Esophagus squamous epithelium (tissue), 5 donors: Measurements from ENCODE around the gene ZHX3. TPM values are rescaled to one million over a fixed set of nuclear protein-coding genes. Genes with fewer than 3 reads are reported as not detected.

Experiments used
- DNase-seq: peaks from one replicate; lab custom pipeline; 2025; lab: John Stamatoyannopoulos, UW
- H3K27ac ChIP-seq, 4 donors: fragments of 200-600 bp; sonication (generic); one replicate each; pipeline ENCODE4 v1.5.1; 2016 to 2019; ENCODE audit warnings: mild to moderate bottlenecking in 1 of 4
- H3K27me3 ChIP-seq, 4 donors: fragments of 200-600 bp; sonication (generic); 1 replicate in 3 of 4; 2 replicates in 1 of 4; pipeline versions ENCODE4 v1.5.1 to v1.6.0; 2017 to 2021; ENCODE audit warnings: antibody characterized with exemption in 1 of 4
- H3K36me3 ChIP-seq, 3 donors: fragments of 200-600 bp; sonication (generic); one replicate each; pipeline ENCODE4 v1.5.1; 2016 to 2019
- H3K4me1 ChIP-seq, 3 donors: fragments of 200-600 bp; sonication (generic); one replicate each; pipeline ENCODE4 v1.5.1; 2017 to 2019
- H3K4me3 ChIP-seq, 4 donors: fragments of 200-600 bp; sonication (generic); 1 replicate in 3 of 4; 2 replicates in 1 of 4; pipeline ENCODE4 v1.5.1; 2016 to 2019; ENCODE audit warnings: mild to moderate bottlenecking in 2 of 4, moderate library complexity in 1 of 4
- H3K9me3 ChIP-seq, 3 donors: fragments of 200-600 bp; sonication (generic); one replicate each; pipeline ENCODE4 v1.5.1; 2016 to 2019
- CTCF ChIP-seq, 6 experiments: fragments of 450-650 bp in 4 of 6; fragments of 200-600 bp in 2 of 6; sonication (generic) in 2 of 6; IDR thresholded peaks; one replicate each; pipeline ENCODE4 v1.5.1; 2016 to 2019; ENCODE audit warnings: antibody characterized with exemption in 6 of 6, mild to moderate bottlenecking in 4 of 6, moderate library complexity in 4 of 6
- POLR2A ChIP-seq, 4 donors: fragments of 450-650 bp; IDR thresholded peaks; one replicate each; pipeline ENCODE4 v1.6.1; 2017; ENCODE audit warnings: antibody characterized with exemption in 4 of 4, mild to moderate bottlenecking in 4 of 4, moderate library complexity in 3 of 4
- WGBS, 2 donors: methylation state at CpG; one replicate each; pipeline ENCODE4 v1.1.5; 2018; 5-methylcytosine and 5-hydroxymethylcytosine counted together
- intact Hi-C: fragments of 100-400 bp; cut with DNase I; formaldehyde crosslinking; loops from one replicate; pipeline ENCODE4 v1.15.0; 2022
- total RNA-seq, 4 donors: library from RNA; depleted of rRNA; stranded (reverse); fragments of >200 nt; gene quantifications; one replicate each; pipeline ENCODE4 v1.1.0, GENCODE V29; 2016
- donor health status: DM: yes; HTN: yes; CAD: no.

The ZHX3 gene
- total RNA-seq, 4 donors from 2014 or later, result 13.6 to 30.3 (median 15.5) TPM

GRCh38 chr20:41234546-41234945, 83.0 kb downstream of the ZHX3 start:
- intact Hi-C loops, result loop anchor here (5.0 kb wide), 1 partner anchor 62 kb away; no protein-coding TSS in a partner anchor
- no peak for TF ChIP-seq POLR2A (IDR thresholded peaks at IDR 0.05)
- no peak for TF ChIP-seq CTCF (IDR thresholded peaks at IDR 0.05)
- H3K4me3 ChIP-seq, result no peak overlapping the region
- peaks cover 32 to 46% (median 39%) of the 10 kb centered on the region in 3 donors for H3K4me1 ChIP-seq
- peaks cover 0 to 5% (median 0%) of the 10 kb centered on the region in 3 donors for H3K36me3 ChIP-seq
- DNase-seq, result no peak
- no peaks in the 10 kb centered on the region for H3K27me3 ChIP-seq
- WGBS, 2 donors, result 35 to 64% methylated on average over 4 of the region's 4 CpGs
- no peaks in the 10 kb centered on the region for H3K9me3 ChIP-seq
- H3K27ac ChIP-seq, result peak overlapping the region; percentile 78 to 87 (median 79)

GRCh38 chr20:41234041-41234440, 83.5 kb downstream of the ZHX3 start:
- WGBS, 2 donors, result 87 to 90% methylated on average over 3 of the region's 3 CpGs
- TF ChIP-seq CTCF (IDR thresholded peaks at IDR 0.05), result no peak
- TF ChIP-seq POLR2A (IDR thresholded peaks at IDR 0.05), result no peak
- H3K27ac ChIP-seq, result peak overlapping the region; percentile 78 to 87 (median 79)
- intact Hi-C loops, result loop anchor here (5.0 kb wide), 1 partner anchor 62 kb away; no protein-coding TSS in a partner anchor
- peaks cover 0 to under 1% (median 0%) of the 10 kb centered on the region in 3 donors for H3K36me3 ChIP-seq
- DNase-seq, result no peak
- no peaks in the 10 kb centered on the region for H3K9me3 ChIP-seq
- no peaks in the 10 kb centered on the region for H3K27me3 ChIP-seq
- H3K4me1 ChIP-seq, result peaks cover 32 to 51% (median 39%) of the 10 kb centered on the region in 3 donors
- no peak overlapping the region for H3K4me3 ChIP-seq

GRCh38 chr20:41232973-41233926, 84.3 kb downstream of the ZHX3 start:
- Histone ChIP-seq H3K9me3 (no peaks in the 10 kb centered on the region), H3K4me3 (peak overlapping the region in 2 of 4 donors; percentile 35 to 47), H3K27me3 (no peaks in the 10 kb centered on the region), H3K4me1 (peaks cover 32 to 51% (median 39%) of the 10 kb centered on the region in 3 donors), H3K36me3 (no peaks in the 10 kb centered on the region), H3K27ac (peak overlapping the region; percentile 78 to 87 (median 79))
- no peak for DNase-seq
- TF ChIP-seq POLR2A (IDR thresholded peaks at IDR 0.05), result no peak
- WGBS, 2 donors, result 22 to 59% methylated on average over 6 of the region's 6 CpGs
- intact Hi-C loops, result loop anchor here (5.0 kb wide), 1 partner anchor 61 kb away; no protein-coding TSS in a partner anchor

- H3K27ac ChIP-seq, result peak overlapping the region in 3 of 4 donors; percentile 78 to 87 (median 80)
- H3K9me3 ChIP-seq, result no peaks in the 10 kb centered on the region
- DNase-seq, result no peak
- H3K4me3 ChIP-seq, result no peak overlapping the region
- H3K36me3 ChIP-seq, result no peaks in the 10 kb centered on the region
- intact Hi-C loops, result loop anchor here (5.0 kb wide), 1 partner anchor 59 kb away; no protein-coding TSS in a partner anchor
- 90 to 92% methylated on average over 1 of the region's 1 CpG for WGBS, 2 donors
- no peaks in the 10 kb centered on the region for H3K27me3 ChIP-seq
- H3K4me1 ChIP-seq, result peaks cover 32 to 51% (median 39%) of the 10 kb centered on the region in 3 donors
- TF ChIP-seq CTCF (IDR thresholded peaks at IDR 0.05) (no peak), POLR2A (IDR thresholded peaks at IDR 0.05) (no peak)
Observed at GRCh38 chr20:41231136-41231535, 86.4 kb downstream of the ZHX3 start.

GRCh38 chr20:41230136-41230535, 87.4 kb downstream of the ZHX3 start:
- WGBS, 2 donors, result 80 to 92% methylated on average over 2 to 3 of the region's 3 CpGs

More at GRCh38 chr20:41230136-41230535, 87.4 kb downstream of the ZHX3 start:
- no peaks in the 10 kb centered on the region for H3K9me3 ChIP-seq
- TF ChIP-seq POLR2A (IDR thresholded peaks at IDR 0.05) (no peak), CTCF (IDR thresholded peaks at IDR 0.05) (no peak)
- no peak overlapping the region for H3K4me3 ChIP-seq
- no peak for DNase-seq
- peak overlapping the region in 1 of 4 donors; percentile 78 for H3K27ac ChIP-seq
- H3K4me1 ChIP-seq, result peaks cover 32 to 51% (median 39%) of the 10 kb centered on the region in 3 donors
- intact Hi-C loops, result loop anchor here (5.0 kb wide), 1 partner anchor 58 kb away; no protein-coding TSS in a partner anchor
- H3K27me3 ChIP-seq, result no peaks in the 10 kb centered on the region
- H3K36me3 ChIP-seq, result no peaks in the 10 kb centered on the region
